Neural cell (in vitro differentiated cells): Measurements from ENCODE around the gene FNBP1L. TPM values are rescaled to one million over a fixed set of nuclear protein-coding genes. Genes with fewer than 3 reads are reported as not detected.

Experiments used
- H2AFZ ChIP-seq: fragments of 200-600, 300-800 bp; sonication (generic), shearing (Covaris generic); 2 replicates; pipeline ENCODE4 v1.6.0; 2014; ENCODE audit warnings: low read depth, mild to moderate bottlenecking, antibody characterized with exemption, low read length, moderate library complexity
- H3F3A ChIP-seq: fragments of 200-600 bp; shearing (Covaris generic); 2 replicates; pipeline ENCODE4 v1.6.1; 2016; ENCODE audit warnings: mild to moderate bottlenecking, moderate library complexity, mixed read lengths, antibody characterized with exemption, low read length; ENCODE audit not compliant: insufficient read depth, poor library complexity, severe bottlenecking
- H3K27ac ChIP-seq: fragments of 200-600, 300-800 bp; sonication (generic), shearing (Covaris generic); 2 replicates; pipeline ENCODE4 v1.5.1; 2014; ENCODE audit warnings: mild to moderate bottlenecking, low read length, moderate library complexity
- H3K27me3 ChIP-seq: fragments of 300-800, 200-600 bp; sonication (generic), shearing (Covaris generic); 2 replicates; pipeline ENCODE4 v1.6.0; 2014; ENCODE audit warnings: mild to moderate bottlenecking, low read depth, low read length, moderate library complexity; ENCODE audit not compliant: insufficient read depth
- H3K36me3 ChIP-seq: fragments of 300-800, 200-600 bp; sonication (generic), shearing (Covaris generic); 2 replicates; pipeline ENCODE4 v1.5.1; 2014; ENCODE audit warnings: mild to moderate bottlenecking, antibody characterized with exemption, low read length, moderate library complexity; ENCODE audit not compliant: insufficient read depth
- H3K4me2 ChIP-seq: fragments of 300-800, 200-600 bp; sonication (generic), shearing (Covaris generic); 2 replicates; pipeline ENCODE4 v1.6.0; 2014; ENCODE audit warnings: mild to moderate bottlenecking, low read length
- H3K4me3 ChIP-seq: fragments of 300-800, 200-600 bp; sonication (generic), shearing (Covaris generic); 2 replicates; pipeline ENCODE4 v1.5.1; 2014; ENCODE audit warnings: mild to moderate bottlenecking, low read length, moderate library complexity
- H3K79me2 ChIP-seq: fragments of 200-600 bp; shearing (Covaris generic); replicated peaks from 2 replicates; pipeline ENCODE4 v1.6.0; 2014; ENCODE audit warnings: mild to moderate bottlenecking, low read length, moderate library complexity; ENCODE audit not compliant: insufficient read depth
- H3K9ac ChIP-seq: fragments of 300-800, 200-600 bp; sonication (generic), shearing (Covaris generic); 2 replicates; pipeline ENCODE4 v1.6.1; 2016; ENCODE audit warnings: mild to moderate bottlenecking, low read length, mixed read lengths
- H3K9me2 ChIP-seq: fragments of 200-600 bp; shearing (Covaris generic); 2 replicates; pipeline ENCODE4 v1.6.1; 2016; ENCODE audit warnings: mild to moderate bottlenecking, low read length, mixed read lengths; ENCODE audit not compliant: insufficient read depth
- H3K9me3 ChIP-seq: fragments of 200-600, 300-800 bp; sonication (generic), shearing (Covaris generic); 2 replicates; pipeline ENCODE4 v1.6.1; 2016; ENCODE audit warnings: mild to moderate bottlenecking, mixed run types, low read length, moderate library complexity, mixed read lengths
- H4K20me1 ChIP-seq: fragments of 200-600 bp; shearing (Covaris generic); 2 replicates; pipeline ENCODE4 v1.6.1; 2016; ENCODE audit warnings: mild to moderate bottlenecking, mixed run types; ENCODE audit not compliant: insufficient read depth
- CTCF ChIP-seq: fragments of 450-650 bp; IDR thresholded peaks from 2 replicates; pipeline ENCODE4 v1.5.1; 2014; ENCODE audit warnings: antibody characterized with exemption, mild to moderate bottlenecking, moderate library complexity; ENCODE audit not compliant: poor library complexity, severe bottlenecking
- EP300 ChIP-seq: fragments of 450-650 bp; conservative IDR thresholded peaks from 2 replicates; pipeline ENCODE4 v1.6.1; 2014; ENCODE audit warnings: antibody characterized with exemption, mild to moderate bottlenecking, moderate library complexity; ENCODE audit not compliant: poor library complexity, severe bottlenecking
- EZH2 ChIP-seq: fragments of 200-600, 300-800 bp; shearing (Covaris generic), sonication (generic); IDR thresholded peaks from 2 replicates; pipeline ENCODE4 v1.6.1; 2014; ENCODE audit warnings: antibody characterized with exemption, low read length, borderline replicate concordance, mild to moderate bottlenecking; ENCODE audit not compliant: insufficient read depth, poor library complexity, severe bottlenecking
- MXI1 ChIP-seq: fragments of 450-650 bp; conservative IDR thresholded peaks from 2 replicates; pipeline ENCODE4 v1.6.1; 2014; ENCODE audit warnings: antibody characterized with exemption, mild to moderate bottlenecking; ENCODE audit not compliant: poor library complexity, severe bottlenecking
- POLR2AphosphoS5 ChIP-seq: IDR thresholded peaks from 2 replicates; pipeline ENCODE4 v1.6.1; 2012
- RAD21 ChIP-seq: fragments of 450-650 bp; conservative IDR thresholded peaks from 2 replicates; pipeline ENCODE4 v1.6.1; 2014; ENCODE audit warnings: antibody characterized with exemption, mild to moderate bottlenecking, moderate library complexity
- REST ChIP-seq: IDR thresholded peaks from 2 replicates; pipeline ENCODE4 v1.6.1; 2012; ENCODE audit warnings: borderline replicate concordance
- SMC3 ChIP-seq: fragments of 450-650 bp; conservative IDR thresholded peaks from 2 replicates; pipeline ENCODE4 v1.6.1; 2014; ENCODE audit warnings: antibody characterized with exemption, mild to moderate bottlenecking, moderate library complexity; ENCODE audit not compliant: poor library complexity
- TAF1 ChIP-seq: IDR thresholded peaks from 2 replicates; pipeline ENCODE4 v1.6.1; 2012; ENCODE audit warnings: low read depth
- polyA plus RNA-seq: library from polyadenylated mRNA; depleted of rRNA; stranded (reverse); fragments of >200 nt; gene quantifications from 2 replicates; pipeline ENCODE4 v1.2.3, GENCODE V29; 2014

Gene FNBP1L
- polyA plus RNA-seq, 1 donor from 2014 or later, result 1,044 TPM

GRCh38 chr1:93598861-93599439, 151.0 kb downstream of the FNBP1L start:
- Histone ChIP-seq H3K79me2 (no peaks in the 10 kb centered on the region), H3K4me2 (no peak overlapping the region), H4K20me1 (no peaks in the 10 kb centered on the region), H3K9ac (no peak overlapping the region), H3K36me3 (no peaks in the 10 kb centered on the region), H2AFZ (no peak overlapping the region), H3K9me2 (no peaks in the 10 kb centered on the region), H3K27me3 (no peaks in the 10 kb centered on the region), H3K9me3 (no peaks in the 10 kb centered on the region), H3K27ac (no peak overlapping the region), H3F3A (no peaks in the 10 kb centered on the region), H3K4me3 (no peak overlapping the region)
- TF ChIP-seq EZH2 (no peak), SMC3 (no peak), POLR2AphosphoS5 (no peak), EP300 (no peak), CTCF (no peak), REST (no peak), RAD21 (no peak), MXI1 (no peak), TAF1 (no peak)

GRCh38 chr1:93599479-93599878, 151.6 kb downstream of the FNBP1L start:
- H3K4me3 ChIP-seq, result no peak overlapping the region
- H3K9ac ChIP-seq, result no peak overlapping the region
- no peak overlapping the region for H2AFZ ChIP-seq
- no peaks in the 10 kb centered on the region for H3K9me3 ChIP-seq
- H3K9me2 ChIP-seq, result no peaks in the 10 kb centered on the region
- no peaks in the 10 kb centered on the region for H3K27me3 ChIP-seq
- no peaks in the 10 kb centered on the region for H3K36me3 ChIP-seq
- TF ChIP-seq REST (no peak), EZH2 (no peak), POLR2AphosphoS5 (no peak), MXI1 (no peak), EP300 (no peak), RAD21 (no peak), CTCF (no peak), TAF1 (no peak), SMC3 (no peak)
- no peaks in the 10 kb centered on the region for H3K79me2 ChIP-seq
- no peaks in the 10 kb centered on the region for H3F3A ChIP-seq
- H4K20me1 ChIP-seq, result no peaks in the 10 kb centered on the region
- no peak overlapping the region for H3K27ac ChIP-seq
- H3K4me2 ChIP-seq, result no peak overlapping the region
